Large intestine (tissue), 3 donors: ENCODE results near the gene SETD1B. TPM values are rescaled to one million over a fixed set of nuclear protein-coding genes. Genes with fewer than 3 reads are reported as not detected.
A peak's percentile ranks its signal among the peaks of the same experiment; 100 is the strongest.
"Not testable (repeated sequence)": the region's sequence is repeated elsewhere in the genome, so short reads cannot be mapped to it uniquely, and the experiment has no call there.

Experiments used
- DNase-seq, 2 donors: peaks; one replicate each; pipeline versions ENCODE4 v3.0.0 to v3.0.0-alpha.2; 2013
- H3K27ac ChIP-seq: one replicate; pipeline ENCODE4 v1.5.1; 2013; ENCODE audit warnings: low read length
- H3K27me3 ChIP-seq: 2 replicates; pipeline ENCODE4 v1.6.1; 2013; ENCODE audit warnings: low read length; ENCODE audit not compliant: control insufficient read depth, insufficient read depth
- H3K36me3 ChIP-seq: 2 replicates; pipeline ENCODE4 v1.6.1; 2013; ENCODE audit warnings: low read length; ENCODE audit not compliant: control insufficient read depth, insufficient read depth
- H3K4me1 ChIP-seq: one replicate; pipeline ENCODE4 v1.6.1; 2013; ENCODE audit warnings: low read length; ENCODE audit not compliant: control insufficient read depth, insufficient read depth
- H3K4me3 ChIP-seq: one replicate; pipeline ENCODE4 v1.5.1; 2013; ENCODE audit warnings: low read length
- H3K9me3 ChIP-seq: one replicate; pipeline ENCODE4 v1.6.1; 2013; ENCODE audit warnings: mild to moderate bottlenecking, low read depth, low read length, moderate library complexity; ENCODE audit not compliant: control insufficient read depth
- WGBS: methylation state at CpG from one replicate; pipeline ENCODE4 v1.1.5; 2013; ENCODE audit warnings: low lambda C conversion rate; ENCODE audit not compliant: insufficient coverage; 5-methylcytosine and 5-hydroxymethylcytosine counted together
- polyA plus RNA-seq: library from polyadenylated mRNA; unstranded; fragments of 120-200 nt; gene quantifications from one replicate; pipeline ENCODE4 v1.2.1, GENCODE V29; 2013

SETD1B gene
- polyA plus RNA-seq, 1 donor, result 14.2 TPM

DNA sequence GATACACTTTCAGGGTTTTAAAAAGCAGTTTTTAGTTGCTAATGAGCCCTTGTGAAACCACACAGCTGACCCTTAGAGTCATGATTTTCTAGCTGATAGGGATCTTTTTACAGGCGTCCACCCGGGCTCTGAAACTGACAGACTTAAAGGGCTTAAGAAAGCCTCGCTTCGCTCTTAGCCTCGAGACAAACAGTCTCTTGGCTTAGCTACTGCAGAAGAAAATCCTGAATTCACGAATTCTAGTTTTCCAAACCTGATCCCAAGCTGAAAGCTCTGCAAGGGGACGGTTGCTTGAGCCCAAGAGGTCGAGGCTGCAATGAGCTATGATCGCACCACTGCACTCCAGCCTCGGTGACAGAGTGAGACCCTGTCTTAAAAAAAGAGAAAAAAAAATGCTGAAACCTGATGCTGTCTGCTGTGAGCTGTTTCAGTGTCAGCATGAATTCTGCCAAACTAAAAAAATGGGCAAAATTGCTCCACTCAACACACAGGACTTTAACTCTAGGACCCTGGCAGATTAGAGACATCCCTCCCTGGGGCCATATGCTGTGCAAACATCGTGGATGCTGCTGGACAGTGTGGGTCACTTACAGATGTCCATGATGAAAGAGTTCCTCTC is 57.9 kb downstream of the SETD1B start:
- Histone ChIP-seq H3K4me1 (no peaks in the 10 kb centered on the region), H3K9me3 (no peaks in the 10 kb centered on the region), H3K27ac (no peak overlapping the region), H3K27me3 (no peaks in the 10 kb centered on the region), H3K36me3 (no peaks in the 10 kb centered on the region), H3K4me3 (no peak overlapping the region)
- no CpG with 5 or more reads among the region's 11 CpGs for WGBS
- no peak for DNase-seq

- Histone ChIP-seq H3K36me3 (no peaks in the 10 kb centered on the region), H3K4me1 (no peaks in the 10 kb centered on the region), H3K27me3 (no peaks in the 10 kb centered on the region), H3K27ac (no peak overlapping the region), H3K4me3 (no peak overlapping the region), H3K9me3 (no peaks in the 10 kb centered on the region)
- no peak for DNase-seq
- 89% methylated on average over 4 of the region's 4 CpGs for WGBS
These were observed 62.5 kb downstream of the SETD1B start for GRCh38 chr12:121866331-121866730.

GRCh38 chr12:121869229-121869628 is 65.4 kb downstream of the SETD1B start:
- not testable (repeated sequence) for H3K4me3 ChIP-seq, DNase-seq, H3K36me3 ChIP-seq, H3K4me1 ChIP-seq, H3K27ac ChIP-seq, H3K27me3 ChIP-seq, H3K9me3 ChIP-seq
- 100% methylated on average over 1 of the region's 8 CpGs for WGBS

- Histone ChIP-seq H3K36me3 (no peaks in the 10 kb centered on the region), H3K9me3 (no peaks in the 10 kb centered on the region), H3K27ac (no peak overlapping the region), H3K4me1 (no peaks in the 10 kb centered on the region), H3K27me3 (no peaks in the 10 kb centered on the region), H3K4me3 (no peak overlapping the region)
- no peak for DNase-seq
- WGBS, result no CpG with 5 or more reads among the region's 3 CpGs
These were observed 67.7 kb downstream of the SETD1B start for GRCh38 chr12:121871467-121871866.

DNA sequence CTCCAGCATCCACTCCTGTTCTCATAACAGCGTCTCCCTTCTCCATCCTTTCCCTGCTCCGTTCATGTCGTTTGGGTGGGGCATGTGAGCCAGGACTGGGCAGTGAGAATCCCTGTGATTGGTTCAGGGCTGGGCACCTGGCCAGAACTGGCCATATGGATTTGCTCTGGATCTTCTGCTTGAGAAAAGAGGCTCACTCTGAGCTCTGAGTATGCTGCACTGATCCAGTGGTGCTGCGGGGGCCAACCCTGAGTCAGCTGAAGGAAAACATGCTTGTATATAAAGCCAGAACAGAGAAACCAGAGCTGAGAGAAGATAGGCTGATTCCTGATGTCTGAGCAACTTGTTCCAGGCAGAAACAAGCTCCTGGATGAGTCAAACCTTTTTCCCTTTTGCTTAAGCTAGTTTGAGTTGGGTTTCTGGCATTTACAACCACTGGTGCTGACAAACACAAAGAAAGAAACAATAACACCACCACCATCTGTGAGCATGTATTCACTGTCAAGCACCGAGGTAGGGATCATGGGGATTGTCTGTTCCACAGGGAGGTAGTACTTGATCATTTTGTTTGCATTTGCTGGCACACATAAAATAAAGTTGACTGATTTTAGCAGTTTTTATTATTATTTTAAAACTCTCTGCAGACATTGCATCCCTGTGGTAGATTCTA is 68.9 kb downstream of the SETD1B start:
- peak; percentile 51 to 65 for DNase-seq
- no CpG with 5 or more reads among the region's 5 CpGs for WGBS
- H3K27ac ChIP-seq, result peak overlapping the region; percentile 37
- H3K9me3 ChIP-seq, result no peaks in the 10 kb centered on the region
- no peaks in the 10 kb centered on the region for H3K36me3 ChIP-seq
- no peak overlapping the region for H3K4me3 ChIP-seq
- H3K27me3 ChIP-seq, result no peaks in the 10 kb centered on the region
- H3K4me1 ChIP-seq, result no peaks in the 10 kb centered on the region

DNA sequence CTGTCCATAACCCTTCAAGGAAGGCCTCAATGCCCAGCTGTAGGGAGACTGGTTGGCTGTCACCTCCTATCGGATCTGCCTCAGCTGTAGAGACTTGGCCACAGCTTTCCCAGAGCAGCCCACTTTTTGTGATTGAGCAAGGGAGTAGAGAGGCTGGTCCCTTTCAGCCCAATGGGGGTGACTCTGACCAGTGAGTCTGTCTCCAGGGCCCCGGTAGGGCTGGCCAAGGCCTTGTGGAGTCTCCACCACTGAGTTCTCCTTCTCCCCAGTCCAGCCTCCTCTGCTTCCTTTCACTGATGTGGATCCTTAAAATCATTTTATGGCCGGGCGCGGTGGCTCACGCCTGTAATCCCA is 69.4 kb downstream of the SETD1B start:
- no peak for DNase-seq
- no peak overlapping the region for H3K4me3 ChIP-seq
- no peaks in the 10 kb centered on the region for H3K36me3 ChIP-seq
- no CpG with 5 or more reads among the region's 6 CpGs for WGBS
- H3K4me1 ChIP-seq, result no peaks in the 10 kb centered on the region
- no peaks in the 10 kb centered on the region for H3K9me3 ChIP-seq
- H3K27me3 ChIP-seq, result no peaks in the 10 kb centered on the region
- peak overlapping the region; percentile 37 for H3K27ac ChIP-seq

DNA sequence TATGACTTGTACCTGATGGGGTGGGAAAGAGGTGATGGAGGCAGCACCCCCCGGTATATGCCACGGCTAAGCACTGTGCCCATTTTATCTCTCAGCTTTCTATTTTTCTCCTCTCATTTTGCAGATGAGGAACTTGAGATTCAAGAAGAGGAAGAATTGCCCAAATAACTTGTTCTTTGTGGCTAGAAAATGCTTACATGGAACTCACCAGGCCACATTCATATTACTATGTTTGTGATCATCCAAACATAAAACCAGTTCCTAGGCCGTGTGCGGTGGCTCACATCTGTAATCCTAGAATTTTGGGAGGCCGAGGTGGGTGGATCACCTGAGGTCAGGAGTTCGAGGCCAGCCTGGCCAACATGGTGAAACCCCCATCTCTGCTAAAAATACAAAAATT is 70.3 kb downstream of the SETD1B start:
- Histone ChIP-seq H3K4me1 (no peaks in the 10 kb centered on the region), H3K4me3 (no peak overlapping the region), H3K27ac (no peak overlapping the region), H3K36me3 (no peaks in the 10 kb centered on the region), H3K27me3 (no peaks in the 10 kb centered on the region), H3K9me3 (no peaks in the 10 kb centered on the region)
- WGBS, result no CpG with 5 or more reads among the region's 6 CpGs
- no peak for DNase-seq

DNA sequence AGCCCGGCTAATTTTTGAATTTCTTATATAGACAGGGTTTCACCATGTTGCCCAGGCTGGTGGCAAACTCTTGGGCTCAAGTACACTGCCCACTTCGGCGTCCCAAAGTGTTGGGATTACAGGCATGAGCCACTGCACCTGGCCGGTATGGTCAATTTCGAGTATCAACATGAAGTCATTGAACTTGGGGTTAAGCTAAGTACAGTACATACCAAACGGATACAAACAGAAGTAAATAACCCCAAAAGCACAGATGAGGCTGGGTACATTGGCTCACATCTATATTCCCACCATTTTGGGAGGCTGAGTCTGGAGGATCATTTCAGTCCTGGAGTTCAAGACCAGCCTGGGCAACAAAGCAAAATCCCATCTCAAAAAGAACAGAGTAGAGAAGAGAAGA is 71.8 kb downstream of the SETD1B start:
- H3K4me3 ChIP-seq, result no peak overlapping the region
- no CpG with 5 or more reads among the region's 6 CpGs for WGBS
- no peak for DNase-seq
- no peaks in the 10 kb centered on the region for H3K27me3 ChIP-seq
- no peaks in the 10 kb centered on the region for H3K36me3 ChIP-seq
- no peak overlapping the region for H3K27ac ChIP-seq
- H3K4me1 ChIP-seq, result no peaks in the 10 kb centered on the region
- no peaks in the 10 kb centered on the region for H3K9me3 ChIP-seq

- H3K27ac ChIP-seq, H3K4me1 ChIP-seq, H3K4me3 ChIP-seq, H3K9me3 ChIP-seq, H3K27me3 ChIP-seq, H3K36me3 ChIP-seq, DNase-seq: not testable (repeated sequence)
- WGBS, result no CpG with 5 or more reads among the region's 8 CpGs
These were observed 72.3 kb downstream of the SETD1B start for GRCh38 chr12:121876080-121876447.
